ENCODE data around the gene ALPP. TPM values are rescaled to one million over a fixed set of nuclear protein-coding genes. Genes with fewer than 3 reads are reported as not detected.

ALPP gene
- total RNA-seq, 3 donors from 2014 or later = not detected

DNA sequence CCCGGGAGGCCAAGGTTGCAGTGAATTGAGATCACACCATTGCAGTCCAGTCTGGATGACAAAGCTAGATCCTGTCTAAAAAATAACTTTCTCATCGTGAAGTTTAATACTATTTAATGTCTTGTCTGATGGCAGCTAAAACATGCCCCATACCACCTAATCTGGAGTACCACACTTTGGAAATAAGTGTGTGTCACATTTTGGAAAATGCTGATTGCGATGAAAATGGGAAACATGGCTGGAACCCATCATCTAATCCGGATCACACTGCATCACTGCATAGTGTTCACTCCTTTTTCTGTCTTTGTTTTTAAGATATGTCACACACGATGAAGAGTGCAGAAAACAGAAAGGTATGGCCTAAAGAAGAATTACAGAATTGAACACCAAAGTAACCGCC lies 31.2 kb upstream of the ALPP start:
- no peak overlapping the region for H3K27ac ChIP-seq
- TF ChIP-seq, protein P1, sequence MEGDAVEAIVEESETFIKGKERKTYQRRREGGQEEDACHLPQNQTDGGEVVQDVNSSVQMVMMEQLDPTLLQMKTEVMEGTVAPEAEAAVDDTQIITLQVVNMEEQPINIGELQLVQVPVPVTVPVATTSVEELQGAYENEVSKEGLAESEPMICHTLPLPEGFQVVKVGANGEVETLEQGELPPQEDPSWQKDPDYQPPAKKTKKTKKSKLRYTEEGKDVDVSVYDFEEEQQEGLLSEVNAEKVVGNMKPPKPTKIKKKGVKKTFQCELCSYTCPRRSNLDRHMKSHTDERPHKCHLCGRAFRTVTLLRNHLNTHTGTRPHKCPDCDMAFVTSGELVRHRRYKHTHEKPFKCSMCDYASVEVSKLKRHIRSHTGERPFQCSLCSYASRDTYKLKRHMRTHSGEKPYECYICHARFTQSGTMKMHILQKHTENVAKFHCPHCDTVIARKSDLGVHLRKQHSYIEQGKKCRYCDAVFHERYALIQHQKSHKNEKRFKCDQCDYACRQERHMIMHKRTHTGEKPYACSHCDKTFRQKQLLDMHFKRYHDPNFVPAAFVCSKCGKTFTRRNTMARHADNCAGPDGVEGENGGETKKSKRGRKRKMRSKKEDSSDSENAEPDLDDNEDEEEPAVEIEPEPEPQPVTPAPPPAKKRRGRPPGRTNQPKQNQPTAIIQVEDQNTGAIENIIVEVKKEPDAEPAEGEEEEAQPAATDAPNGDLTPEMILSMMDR (IDR thresholded peaks at IDR 0.05) = no peak
- TF ChIP-seq POLR2A (IDR thresholded peaks at IDR 0.05) (no peak), POLR2AphosphoS5 (IDR thresholded peaks at IDR 0.05) (no peak)
- DNase-seq (ENCODE audit: low spot score in 2 of 2) = no peak
- no peaks in the 10 kb centered on the region for H3K36me3 ChIP-seq
- no peaks in the 10 kb centered on the region for H3K9me3 ChIP-seq
- no peak overlapping the region for H3K4me3 ChIP-seq
- intact Hi-C loops (cut with DNase I; ENCODE audit: low total_unique reads) = no loop called here
- H3K27me3 ChIP-seq = peaks cover 10 to 38% of the 10 kb centered on the region in 2 donors
- peaks cover 0 to 8% of the 10 kb centered on the region in 2 donors for H3K4me1 ChIP-seq

DNA sequence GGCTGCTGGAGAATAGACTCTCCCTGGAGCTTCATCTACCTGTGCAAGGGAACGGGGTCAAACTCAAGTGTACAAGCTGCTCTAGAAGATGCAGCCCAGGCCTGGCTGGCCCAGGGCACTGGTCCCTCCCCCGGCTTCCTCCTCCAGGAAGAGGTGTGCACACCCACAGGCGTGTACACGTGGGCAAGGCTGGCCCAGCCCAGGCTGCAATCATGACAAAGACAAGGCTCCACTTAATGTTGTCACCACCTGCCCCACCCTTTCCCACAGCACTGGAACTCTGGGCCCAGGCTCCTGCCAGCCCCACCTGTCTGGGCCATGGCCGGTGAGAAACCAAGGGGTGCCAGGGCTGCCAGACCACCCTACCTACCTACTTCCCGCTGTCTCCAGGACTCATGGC lies 29.6 kb upstream of the ALPP start:
- Histone ChIP-seq H3K36me3 (no peaks in the 10 kb centered on the region), H3K27me3 (peaks cover 14 to 54% of the 10 kb centered on the region in 2 donors), H3K4me3 (no peak overlapping the region), H3K9me3 (no peaks in the 10 kb centered on the region), H3K4me1 (peaks cover 0 to 8% of the 10 kb centered on the region in 2 donors), H3K27ac (no peak overlapping the region)
- intact Hi-C loops (cut with DNase I; ENCODE audit: low total_unique reads) = no loop called here
- DNase-seq (ENCODE audit: low spot score in 2 of 2) = no peak
- TF ChIP-seq, protein P1 (IDR thresholded peaks at IDR 0.05) = no peak
- TF ChIP-seq POLR2AphosphoS5 (IDR thresholded peaks at IDR 0.05) (no peak), POLR2A (IDR thresholded peaks at IDR 0.05) (no peak)

DNA sequence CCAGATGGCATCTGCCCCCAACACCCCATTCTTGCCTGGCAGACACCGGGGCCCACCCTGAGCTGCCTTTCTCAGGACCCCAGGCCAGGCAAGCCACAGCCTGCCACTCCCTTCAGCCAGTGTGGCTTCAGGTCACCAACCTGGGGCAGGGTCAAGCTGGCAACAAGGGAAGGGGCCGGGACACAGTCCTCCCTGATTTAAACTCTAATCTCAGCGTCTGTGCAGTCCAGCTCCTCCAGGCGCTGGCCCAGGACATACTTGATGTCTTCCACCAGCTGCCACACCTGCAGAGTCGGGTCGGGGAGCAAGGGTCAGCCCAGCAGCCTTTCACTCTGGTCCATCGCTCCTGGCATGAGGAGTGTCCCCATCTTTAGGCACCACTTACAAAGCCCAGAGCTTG lies 29.0 kb upstream of the ALPP start:
- DNase-seq (ENCODE audit: low spot score in 2 of 2) = peak in 1 of 2 donors; percentile 33
- peaks cover 14 to 60% of the 10 kb centered on the region in 2 donors for H3K27me3 ChIP-seq
- intact Hi-C loops (cut with DNase I; ENCODE audit: low total_unique reads) = no loop called here

GRCh38 chr2:232349946-232350635 lies 28.5 kb upstream of the ALPP start:
- Histone ChIP-seq H3K4me3 (no peak overlapping the region), H3K4me1 (peaks cover 0 to 8% of the 10 kb centered on the region in 2 donors), H3K36me3 (no peaks in the 10 kb centered on the region), H3K27ac (no peak overlapping the region), H3K27me3 (peaks cover 14 to 64% of the 10 kb centered on the region in 2 donors), H3K9me3 (no peaks in the 10 kb centered on the region)
- no peak for TF ChIP-seq POLR2A (IDR thresholded peaks at IDR 0.05)
- TF ChIP-seq, protein P1 (IDR thresholded peaks at IDR 0.05) = no peak
- TF ChIP-seq POLR2AphosphoS5 (IDR thresholded peaks at IDR 0.05) = no peak
- intact Hi-C loops (cut with DNase I; ENCODE audit: low total_unique reads) = no loop called here
- DNase-seq (ENCODE audit: low spot score in 2 of 2) = peak in 1 of 2 donors; percentile 45

More for the DNA sequence above, 29.0 kb upstream of the ALPP start:
- H3K27ac ChIP-seq = no peak overlapping the region
- H3K4me1 ChIP-seq = peaks cover 0 to 8% of the 10 kb centered on the region in 2 donors
- H3K4me3 ChIP-seq = no peak overlapping the region
- TF ChIP-seq POLR2A (IDR thresholded peaks at IDR 0.05) (no peak), POLR2AphosphoS5 (IDR thresholded peaks at IDR 0.05) (no peak)
- TF ChIP-seq, protein P1 (IDR thresholded peaks at IDR 0.05) = no peak
- H3K9me3 ChIP-seq = no peaks in the 10 kb centered on the region
- no peaks in the 10 kb centered on the region for H3K36me3 ChIP-seq

All from breast epithelium (tissue), 4 donors.